Right lobe of liver (tissue), 4 donors: Measurements from ENCODE around the gene SSBP2.

Experiments used
- POLR2A ChIP-seq: fragments of 450-650 bp; IDR thresholded peaks from one replicate; pipeline ENCODE4 v1.6.1; 2017; ENCODE audit warnings: antibody characterized with exemption, mild to moderate bottlenecking
- TF ChIP-seq, protein P1 (sequence below), 4 donors: fragments of 200-600 bp in 3 of 4; fragments of 450-650 bp in 1 of 4; IDR thresholded peaks; one replicate each; pipeline versions ENCODE4 v1.5.1 to v1.8.0; 2016 to 2022; ENCODE audit warnings: antibody characterized with exemption in 4 of 4, mild to moderate bottlenecking in 2 of 4
- donor health status: DM: no; HTN: no; CAD: no.
- donor health status: DM: no; HTN: no; CAD: no.
- donor health status: DM: no; HTN: yes; CAD: no.

DNA sequence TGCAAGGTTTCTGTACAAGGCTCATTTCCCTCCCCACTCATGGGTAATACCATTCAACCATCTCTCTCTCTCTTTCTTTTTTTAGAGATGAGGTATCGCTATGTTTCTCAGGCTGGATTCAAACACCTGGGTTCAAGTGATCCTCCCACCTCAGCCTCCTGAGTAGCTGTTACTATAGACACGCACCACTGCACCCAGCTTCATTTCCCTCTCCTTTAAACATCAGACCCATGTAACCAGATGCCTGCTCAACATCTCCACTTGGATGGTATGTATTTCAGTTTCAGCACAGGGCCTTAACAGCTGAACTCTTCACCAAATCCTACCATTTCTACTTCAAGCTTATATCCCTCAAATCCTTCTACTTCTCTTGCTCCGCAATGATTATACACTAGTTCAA lies 117.4 kb downstream of the SSBP2 start:
- no peak for TF ChIP-seq POLR2A
- TF ChIP-seq, protein P1, sequence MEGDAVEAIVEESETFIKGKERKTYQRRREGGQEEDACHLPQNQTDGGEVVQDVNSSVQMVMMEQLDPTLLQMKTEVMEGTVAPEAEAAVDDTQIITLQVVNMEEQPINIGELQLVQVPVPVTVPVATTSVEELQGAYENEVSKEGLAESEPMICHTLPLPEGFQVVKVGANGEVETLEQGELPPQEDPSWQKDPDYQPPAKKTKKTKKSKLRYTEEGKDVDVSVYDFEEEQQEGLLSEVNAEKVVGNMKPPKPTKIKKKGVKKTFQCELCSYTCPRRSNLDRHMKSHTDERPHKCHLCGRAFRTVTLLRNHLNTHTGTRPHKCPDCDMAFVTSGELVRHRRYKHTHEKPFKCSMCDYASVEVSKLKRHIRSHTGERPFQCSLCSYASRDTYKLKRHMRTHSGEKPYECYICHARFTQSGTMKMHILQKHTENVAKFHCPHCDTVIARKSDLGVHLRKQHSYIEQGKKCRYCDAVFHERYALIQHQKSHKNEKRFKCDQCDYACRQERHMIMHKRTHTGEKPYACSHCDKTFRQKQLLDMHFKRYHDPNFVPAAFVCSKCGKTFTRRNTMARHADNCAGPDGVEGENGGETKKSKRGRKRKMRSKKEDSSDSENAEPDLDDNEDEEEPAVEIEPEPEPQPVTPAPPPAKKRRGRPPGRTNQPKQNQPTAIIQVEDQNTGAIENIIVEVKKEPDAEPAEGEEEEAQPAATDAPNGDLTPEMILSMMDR (IDR thresholded peaks at IDR 0.05), result no peak
